ENCODE measurements around the gene FITM2.
"Not testable (repeated sequence)": the region's sequence is repeated elsewhere in the genome, so short reads cannot be mapped to it uniquely, and the experiment has no call there.

Gene FITM2

GRCh38 chr20:44310664-44311639 lies at the start of gene FITM2:
Gene FITM2 (minus strand): TSS chr20:44311202. CDS start chr20:44311148, 54 bp downstream.
- DNase-seq (ENCODE audit: low spot score), result peak; percentile 98

GRCh38 chr20:44360221-44360620 lies 49.2 kb upstream of the FITM2 start:
- DNase-seq (ENCODE audit: low spot score), result no peak

- no peak for DNase-seq (ENCODE audit: low spot score)
Observed at GRCh38 chr20:44358776-44359175, 47.8 kb upstream of the FITM2 start.

GRCh38 chr20:44357555-44358125 lies 46.6 kb upstream of the FITM2 start:
- DNase-seq (ENCODE audit: low spot score), result no peak

GRCh38 chr20:44357020-44357419 lies 46.0 kb upstream of the FITM2 start:
- DNase-seq (ENCODE audit: low spot score), result no peak

GRCh38 chr20:44356353-44356723 lies 45.3 kb upstream of the FITM2 start:
- no peak for DNase-seq (ENCODE audit: low spot score)

- DNase-seq (ENCODE audit: low spot score), result no peak
Observed at GRCh38 chr20:44355498-44356352, 44.7 kb upstream of the FITM2 start, which contains the start of gene HNF4A. Gene HNF4A (plus strand): TSS chr20:44355699. CDS start chr20:44355805, 106 bp downstream.

- no peak for DNase-seq (ENCODE audit: low spot score)
Observed at GRCh38 chr20:44354979-44355497, 44.0 kb upstream of the FITM2 start.

GRCh38 chr20:44350567-44350966 lies 39.6 kb upstream of the FITM2 start:
- no peak for DNase-seq (ENCODE audit: low spot score)

- DNase-seq (ENCODE audit: low spot score), result no peak
Observed at GRCh38 chr20:44349349-44349748, 38.3 kb upstream of the FITM2 start.

- no peak for DNase-seq (ENCODE audit: low spot score)
Observed at GRCh38 chr20:44348168-44348659, 37.2 kb upstream of the FITM2 start.

GRCh38 chr20:44345941-44346340 lies 34.9 kb upstream of the FITM2 start:
- DNase-seq (ENCODE audit: low spot score), result not testable (repeated sequence)

GRCh38 chr20:44345147-44345546 lies 34.1 kb upstream of the FITM2 start:
- DNase-seq (ENCODE audit: low spot score), result no peak

- DNase-seq (ENCODE audit: low spot score), result no peak
Observed at GRCh38 chr20:44344723-44345122, 33.7 kb upstream of the FITM2 start.

- DNase-seq (ENCODE audit: low spot score), result no peak
Observed at GRCh38 chr20:44343162-44343675, 32.2 kb upstream of the FITM2 start.

- no peak for DNase-seq (ENCODE audit: low spot score)
Observed at GRCh38 chr20:44342248-44342647, 31.2 kb upstream of the FITM2 start.

GRCh38 chr20:44336725-44337380 lies 25.9 kb upstream of the FITM2 start, which contains the start of gene R3HDML:
Gene R3HDML (plus strand): TSS chr20:44337043. CDS start chr20:44337158, 115 bp downstream.
- no peak for DNase-seq (ENCODE audit: low spot score)

GRCh38 chr20:44336086-44336485 lies 25.1 kb upstream of the FITM2 start:
- no peak for DNase-seq (ENCODE audit: low spot score)

GRCh38 chr20:44335675-44336074 lies 24.7 kb upstream of the FITM2 start:
- no peak for DNase-seq (ENCODE audit: low spot score)

GRCh38 chr20:44334709-44335108 lies 23.7 kb upstream of the FITM2 start:
- no peak for DNase-seq (ENCODE audit: low spot score)

GRCh38 chr20:44334306-44334705 lies 23.3 kb upstream of the FITM2 start:
- no peak for DNase-seq (ENCODE audit: low spot score)

Measured in Ammon's horn (tissue), 1 donor.